Activated naive CD8-positive, alpha-beta T cell treated with anti-CD3 and anti-CD28 coated beads, Interleukin-2, amount 50 U/mL, for 24 hours (primary cell): Measurements from ENCODE around the gene NACC1.
"Not testable (repeated sequence)": the region's sequence is repeated elsewhere in the genome, so short reads cannot be mapped to it uniquely, and the experiment has no call there.

Experiments
- ATAC-seq: fragments of 150-1000 bp; cut with Tn5 transposase; one replicate; pipeline ENCODE4 v1.10.0; 2021
- DNase-seq: peaks from one replicate; pipeline ENCODE4 v3.0.0; 2021
- H3K27ac Mint-ChIP-seq: one replicate; pipeline ENCODE4 v1.8.0; 2021; ENCODE audit warnings: mild to moderate bottlenecking, mixed read lengths
- H3K27me3 Mint-ChIP-seq: one replicate; pipeline ENCODE4 v1.8.0; 2021; ENCODE audit warnings: mixed read lengths
- H3K36me3 Mint-ChIP-seq: one replicate; pipeline ENCODE4 v1.8.0; 2021; ENCODE audit warnings: low read depth, mixed read lengths
- H3K4me1 Mint-ChIP-seq: one replicate; pipeline ENCODE4 v1.8.0; 2021; ENCODE audit warnings: mixed read lengths
- H3K4me3 Mint-ChIP-seq: one replicate; pipeline ENCODE4 v1.8.0; 2021; ENCODE audit warnings: mild to moderate bottlenecking, moderate library complexity, mixed read lengths
- H3K9me3 Mint-ChIP-seq: one replicate; pipeline ENCODE4 v1.8.0; 2021; ENCODE audit warnings: mixed read lengths

NACC1 gene

DNA sequence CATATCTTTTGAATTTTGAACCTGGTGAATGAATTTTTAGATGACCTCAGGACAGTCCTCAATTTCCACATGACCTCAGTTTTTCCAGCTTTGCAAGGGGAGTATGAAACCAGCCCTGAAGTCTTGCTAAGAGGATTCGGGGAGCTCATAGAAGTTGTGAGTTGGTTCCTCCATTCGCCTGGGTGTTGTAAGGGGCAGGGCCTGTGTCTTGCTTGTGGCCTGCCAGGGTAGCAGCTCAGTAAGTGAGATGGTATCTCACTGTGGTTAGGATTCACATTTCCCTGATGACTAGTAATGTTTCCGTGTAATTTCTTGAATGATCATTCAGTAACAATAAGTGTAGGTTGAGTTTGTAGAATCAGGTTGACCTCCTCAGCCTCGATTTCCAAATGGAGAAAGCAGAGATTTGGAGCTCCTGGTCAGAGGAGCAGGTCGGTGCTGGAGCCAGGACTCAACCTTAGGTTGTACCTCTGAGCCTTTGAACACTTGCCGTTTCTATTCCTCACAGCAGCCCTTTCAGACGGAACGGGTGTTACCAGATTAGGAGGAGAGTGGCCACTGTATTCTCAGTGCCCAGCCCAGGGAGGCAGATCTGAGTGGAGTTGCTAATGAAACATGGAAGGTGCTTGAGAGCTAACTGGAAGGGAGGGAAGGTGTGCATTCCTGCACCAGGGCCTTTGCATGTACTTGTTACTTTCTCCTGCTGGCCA lies 14.6 kb downstream of the NACC1 start:
- Mint-ChIP-seq H3K27ac (peak overlapping the region; percentile 100), H3K9me3 (no peaks in the 10 kb centered on the region), H3K36me3 (peaks cover 31% of the 10 kb centered on the region), H3K4me3 (peak overlapping the region; percentile 80), H3K4me1 (peaks cover 58% of the 10 kb centered on the region), H3K27me3 (no peaks in the 10 kb centered on the region)
- DNase-seq (peak; percentile 71), ATAC-seq (peak; percentile 99)

DNA sequence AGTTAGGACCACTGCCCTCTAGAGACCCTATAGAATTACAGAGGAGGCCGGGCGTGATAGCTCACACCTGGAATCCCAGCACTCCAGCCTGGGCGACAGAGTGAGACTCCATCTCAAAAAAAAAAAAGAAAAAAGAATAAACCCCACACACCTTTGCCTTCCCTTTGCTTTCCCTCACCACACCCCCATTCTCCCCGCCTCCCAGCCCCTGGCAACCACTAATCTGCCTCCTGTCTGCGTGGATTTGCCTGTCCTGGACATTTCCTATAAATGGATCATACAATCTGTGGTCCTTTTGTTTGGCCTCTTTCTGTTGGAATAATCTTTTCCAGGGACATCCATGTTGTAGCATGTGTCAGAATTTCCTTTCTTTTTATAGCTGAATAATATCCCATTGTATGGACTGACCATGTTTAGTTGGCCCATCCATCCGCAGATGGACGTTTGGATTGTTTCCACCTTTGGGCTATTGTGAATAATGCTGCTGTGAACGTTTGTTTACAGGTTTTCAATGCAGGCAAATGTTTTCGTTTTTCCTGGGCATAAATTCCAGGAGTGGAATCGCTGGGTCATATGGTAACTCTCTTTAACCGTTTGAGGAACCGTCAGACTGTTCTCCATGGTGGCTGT lies 15.3 kb downstream of the NACC1 start:
- ATAC-seq, result no peak
- H3K4me1 Mint-ChIP-seq, result peaks cover 52% of the 10 kb centered on the region
- DNase-seq, result no peak
- H3K9me3 Mint-ChIP-seq, result no peaks in the 10 kb centered on the region
- peak overlapping the region; percentile 100 for H3K27ac Mint-ChIP-seq
- H3K36me3 Mint-ChIP-seq, result peaks cover 34% of the 10 kb centered on the region
- H3K4me3 Mint-ChIP-seq, result peak overlapping the region; percentile 80
- H3K27me3 Mint-ChIP-seq, result no peaks in the 10 kb centered on the region

DNA sequence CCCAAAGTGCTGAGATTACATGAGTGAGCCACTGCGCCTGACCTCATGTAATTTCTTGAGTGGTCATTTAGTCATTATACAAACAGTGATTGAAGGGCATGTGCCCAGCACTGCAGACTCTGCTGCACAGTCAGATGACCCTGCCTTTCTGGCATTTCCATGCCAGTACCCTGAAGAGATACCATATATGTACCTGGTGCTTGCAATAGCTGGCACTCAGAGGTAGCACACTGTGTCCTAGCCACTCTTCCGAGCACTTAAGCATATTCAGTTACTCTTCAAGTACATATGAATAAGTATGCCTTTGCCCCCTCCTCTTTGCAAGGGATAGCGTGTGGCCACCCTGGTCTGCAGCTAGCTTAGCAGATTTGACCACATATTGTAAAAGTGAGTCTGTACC lies 16.6 kb downstream of the NACC1 start:
- Mint-ChIP-seq H3K4me1 (peaks cover 47% of the 10 kb centered on the region), H3K4me3 (no peak overlapping the region), H3K27me3 (no peaks in the 10 kb centered on the region), H3K27ac (no peak overlapping the region), H3K36me3 (peaks cover 39% of the 10 kb centered on the region), H3K9me3 (no peaks in the 10 kb centered on the region)
- ATAC-seq (no peak), DNase-seq (no peak)

DNA sequence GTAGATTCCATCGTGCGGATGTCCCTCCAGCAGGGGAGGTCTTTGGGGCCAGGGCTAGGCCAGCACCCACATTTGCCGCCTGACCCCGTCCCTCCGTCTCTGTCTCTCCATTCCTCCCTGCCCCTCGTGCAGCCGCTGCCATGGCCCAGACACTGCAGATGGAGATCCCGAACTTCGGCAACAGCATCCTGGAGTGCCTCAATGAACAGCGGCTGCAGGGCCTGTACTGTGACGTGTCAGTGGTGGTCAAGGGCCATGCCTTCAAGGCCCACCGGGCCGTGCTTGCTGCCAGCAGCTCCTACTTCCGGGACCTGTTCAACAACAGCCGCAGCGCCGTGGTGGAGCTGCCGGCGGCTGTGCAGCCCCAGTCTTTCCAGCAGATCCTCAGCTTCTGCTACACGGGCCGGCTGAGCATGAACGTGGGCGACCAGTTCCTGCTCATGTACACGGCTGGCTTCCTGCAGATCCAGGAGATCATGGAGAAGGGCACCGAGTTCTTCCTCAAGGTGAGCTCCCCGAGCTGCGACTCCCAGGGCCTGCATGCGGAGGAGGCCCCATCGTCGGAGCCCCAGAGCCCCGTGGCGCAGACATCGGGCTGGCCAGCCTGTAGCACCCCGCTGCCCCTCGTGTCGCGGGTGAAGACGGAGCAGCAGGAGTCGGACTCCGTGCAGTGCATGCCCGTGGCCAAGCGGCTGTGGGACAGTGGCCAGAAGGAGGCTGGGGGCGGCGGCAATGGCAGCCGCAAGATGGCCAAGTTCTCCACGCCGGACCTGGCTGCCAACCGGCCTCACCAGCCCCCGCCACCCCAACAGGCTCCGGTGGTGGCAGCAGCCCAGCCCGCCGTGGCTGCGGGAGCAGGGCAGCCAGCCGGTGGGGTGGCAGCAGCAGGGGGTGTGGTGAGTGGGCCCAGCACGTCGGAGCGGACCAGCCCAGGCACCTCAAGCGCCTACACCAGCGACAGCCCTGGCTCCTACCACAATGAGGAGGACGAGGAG lies 17.3 kb downstream of the NACC1 start:
- Mint-ChIP-seq H3K27me3 (no peaks in the 10 kb centered on the region), H3K27ac (no peak overlapping the region), H3K4me1 (peaks cover 45% of the 10 kb centered on the region), H3K9me3 (no peaks in the 10 kb centered on the region), H3K4me3 (no peak overlapping the region), H3K36me3 (peaks cover 39% of the 10 kb centered on the region)
- ATAC-seq (no peak), DNase-seq (no peak)

DNA sequence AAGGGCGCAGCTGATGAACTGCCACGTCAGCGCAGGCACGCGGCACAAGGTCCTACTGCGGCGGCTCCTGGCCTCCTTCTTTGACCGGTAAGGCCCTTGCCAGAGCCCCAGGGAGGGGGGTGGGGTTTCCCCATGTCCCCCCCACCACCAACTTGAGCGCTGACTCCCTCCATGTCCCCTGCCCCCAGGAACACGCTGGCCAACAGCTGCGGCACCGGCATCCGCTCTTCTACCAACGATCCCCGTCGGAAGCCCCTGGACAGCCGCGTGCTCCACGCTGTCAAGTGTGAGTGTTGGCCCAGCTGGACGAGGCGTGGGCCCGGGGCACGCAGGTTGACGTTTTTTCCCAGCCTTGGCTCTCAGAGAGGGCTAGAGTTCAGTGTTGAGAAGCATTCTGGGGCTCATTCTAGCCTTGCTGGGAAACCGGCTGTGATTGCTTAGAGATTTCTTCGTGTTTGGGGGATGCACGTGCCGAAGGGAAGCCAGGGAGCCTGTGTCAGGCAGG lies 19.3 kb downstream of the NACC1 start:
- peaks cover 28% of the 10 kb centered on the region for H3K4me1 Mint-ChIP-seq
- peaks cover 41% of the 10 kb centered on the region for H3K36me3 Mint-ChIP-seq
- no peaks in the 10 kb centered on the region for H3K9me3 Mint-ChIP-seq
- ATAC-seq (no peak), DNase-seq (no peak)
- no peaks in the 10 kb centered on the region for H3K27me3 Mint-ChIP-seq
- no peak overlapping the region for H3K4me3 Mint-ChIP-seq
- no peak overlapping the region for H3K27ac Mint-ChIP-seq

DNA sequence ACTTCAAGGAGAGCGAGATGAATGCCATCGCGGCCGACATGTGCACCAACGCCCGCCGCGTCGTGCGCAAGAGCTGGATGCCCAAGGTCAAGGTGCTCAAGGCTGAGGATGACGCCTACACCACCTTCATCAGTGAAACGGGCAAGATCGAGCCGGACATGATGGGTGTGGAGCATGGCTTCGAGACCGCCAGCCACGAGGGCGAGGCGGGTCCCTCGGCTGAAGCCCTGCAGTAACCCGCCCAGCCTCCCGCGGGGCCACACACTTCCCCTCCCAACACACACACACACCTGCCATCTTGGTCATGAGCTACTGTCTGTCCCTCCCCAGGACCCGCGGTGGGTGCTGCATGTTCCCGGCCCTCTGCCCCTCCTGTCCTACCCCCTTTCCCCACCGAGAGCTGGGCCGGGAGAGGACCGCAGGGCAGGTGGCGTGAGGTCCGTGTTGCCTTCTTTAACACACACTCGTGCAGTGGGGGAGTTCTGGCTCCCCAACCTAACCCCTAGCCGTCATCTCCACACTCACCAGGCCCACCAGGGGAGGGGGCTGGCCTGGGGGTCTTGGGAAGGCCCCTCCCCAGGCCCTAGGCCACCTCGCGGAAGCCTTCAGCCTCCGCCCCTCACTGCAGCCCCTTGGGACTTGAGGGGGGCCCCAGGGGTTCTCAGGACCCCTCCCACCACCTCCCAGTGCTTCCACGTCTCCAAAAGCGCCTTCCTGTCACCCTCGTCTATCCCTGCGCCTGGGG lies 20.3 kb downstream of the NACC1 start:
- Mint-ChIP-seq H3K9me3 (no peaks in the 10 kb centered on the region), H3K36me3 (peaks cover 34% of the 10 kb centered on the region), H3K4me3 (no peak overlapping the region), H3K27me3 (no peaks in the 10 kb centered on the region), H3K27ac (no peak overlapping the region), H3K4me1 (peaks cover 18% of the 10 kb centered on the region)
- ATAC-seq, result no peak
- no peak for DNase-seq

DNA sequence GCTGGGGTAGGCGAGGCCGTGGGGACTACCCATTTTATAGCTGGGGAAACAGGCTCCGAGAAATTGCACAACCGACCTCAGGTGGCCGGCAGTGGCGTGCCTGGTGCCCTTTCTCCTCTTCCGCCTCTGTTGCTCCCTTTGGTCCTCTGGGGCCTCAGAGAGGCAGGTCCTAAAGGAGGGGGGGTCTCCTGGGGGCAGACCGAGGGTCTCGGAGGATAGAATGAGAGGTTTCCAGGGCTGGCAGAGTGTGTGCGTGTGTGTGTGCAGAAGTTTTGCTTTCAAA lies 20.8 kb downstream of the NACC1 start:
- ATAC-seq (no peak), DNase-seq (no peak)
- no peak overlapping the region for H3K27ac Mint-ChIP-seq
- H3K9me3 Mint-ChIP-seq, result no peaks in the 10 kb centered on the region
- H3K4me3 Mint-ChIP-seq, result no peak overlapping the region
- no peaks in the 10 kb centered on the region for H3K27me3 Mint-ChIP-seq
- peaks cover 29% of the 10 kb centered on the region for H3K36me3 Mint-ChIP-seq
- H3K4me1 Mint-ChIP-seq, result peaks cover 12% of the 10 kb centered on the region

DNA sequence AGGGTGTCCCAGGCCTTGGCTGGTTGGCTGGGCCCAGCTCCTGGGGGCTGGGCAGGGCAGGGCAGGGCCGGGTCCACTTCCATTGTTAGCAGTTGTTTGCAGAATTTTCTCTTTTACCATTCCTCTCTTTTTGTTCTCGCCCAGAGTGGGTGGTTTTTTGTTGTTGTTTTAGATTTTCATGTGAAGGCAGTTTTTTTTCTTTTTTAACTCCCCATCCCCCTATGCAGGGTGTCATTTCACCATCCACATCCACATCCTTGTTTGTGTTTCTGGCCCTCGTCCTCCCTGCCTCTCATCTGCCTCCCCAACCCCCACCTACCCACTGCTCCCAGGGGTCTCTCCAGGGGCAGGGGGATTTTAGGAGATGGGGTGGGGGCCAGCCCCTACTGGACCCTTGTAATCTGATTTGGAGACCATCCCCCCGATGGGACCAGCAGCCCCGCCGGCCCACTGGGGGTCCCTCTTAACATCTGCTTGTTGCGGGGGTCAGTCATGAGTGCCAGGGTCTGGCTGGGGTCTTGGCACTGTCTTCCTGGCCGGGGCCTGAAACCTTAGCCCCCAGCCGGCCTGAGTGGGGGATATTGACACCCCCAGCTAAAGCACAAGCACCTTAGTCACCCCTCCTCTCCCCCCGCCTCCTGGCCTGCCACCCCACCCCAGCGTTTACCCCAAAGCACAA lies 21.7 kb downstream of the NACC1 start:
- H3K9me3 Mint-ChIP-seq, result no peaks in the 10 kb centered on the region
- DNase-seq (no peak), ATAC-seq (no peak)
- H3K27ac Mint-ChIP-seq, result peak overlapping the region; percentile 60
- no peaks in the 10 kb centered on the region for H3K27me3 Mint-ChIP-seq
- no peak overlapping the region for H3K4me3 Mint-ChIP-seq
- H3K4me1 Mint-ChIP-seq, result peaks cover 4% of the 10 kb centered on the region
- H3K36me3 Mint-ChIP-seq, result peaks cover 24% of the 10 kb centered on the region

DNA sequence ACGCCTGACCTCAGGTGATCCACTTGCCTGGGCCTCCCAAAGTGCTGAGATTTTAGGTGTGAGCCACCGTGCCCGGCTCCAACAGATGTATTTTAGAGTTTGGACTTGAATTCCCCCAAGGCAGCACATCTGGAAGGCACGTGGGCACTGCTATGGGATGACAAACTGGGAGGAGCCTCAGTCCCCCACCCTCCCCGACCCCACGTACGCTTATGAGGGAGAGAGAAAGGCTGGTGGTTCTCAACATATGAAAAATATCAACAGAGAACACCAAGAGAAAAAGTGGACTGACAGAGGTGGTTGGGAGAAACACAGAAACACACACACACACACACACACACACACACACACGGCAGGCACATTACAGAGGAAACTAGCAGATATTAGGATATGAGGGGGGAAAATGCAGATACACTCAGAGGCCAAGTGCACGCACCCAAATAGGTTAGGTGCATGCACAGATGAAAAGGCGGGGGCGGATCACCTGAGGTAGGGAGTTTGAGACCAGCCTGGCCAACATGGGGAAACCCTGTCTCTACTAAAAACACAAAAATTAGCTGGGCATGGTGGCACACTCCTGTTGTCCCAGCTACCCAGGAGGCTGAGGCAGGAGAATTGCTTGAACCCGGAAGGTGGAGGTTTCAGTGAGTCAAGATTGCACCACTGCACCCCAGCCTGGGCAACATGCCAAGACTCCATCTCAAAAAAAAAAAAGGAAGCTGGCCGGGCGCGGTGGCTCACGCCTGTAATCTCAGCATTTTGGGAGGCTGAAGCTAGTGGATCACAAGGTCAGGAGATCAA lies 28.9 kb downstream of the NACC1 start:
- Mint-ChIP-seq H3K27me3 (no peaks in the 10 kb centered on the region), H3K4me1 (peaks cover 19% of the 10 kb centered on the region), H3K27ac (no peak overlapping the region), H3K9me3 (no peaks in the 10 kb centered on the region), H3K36me3 (peaks cover 6% of the 10 kb centered on the region), H3K4me3 (no peak overlapping the region)
- ATAC-seq, result no peak
- DNase-seq, result no peak

DNA sequence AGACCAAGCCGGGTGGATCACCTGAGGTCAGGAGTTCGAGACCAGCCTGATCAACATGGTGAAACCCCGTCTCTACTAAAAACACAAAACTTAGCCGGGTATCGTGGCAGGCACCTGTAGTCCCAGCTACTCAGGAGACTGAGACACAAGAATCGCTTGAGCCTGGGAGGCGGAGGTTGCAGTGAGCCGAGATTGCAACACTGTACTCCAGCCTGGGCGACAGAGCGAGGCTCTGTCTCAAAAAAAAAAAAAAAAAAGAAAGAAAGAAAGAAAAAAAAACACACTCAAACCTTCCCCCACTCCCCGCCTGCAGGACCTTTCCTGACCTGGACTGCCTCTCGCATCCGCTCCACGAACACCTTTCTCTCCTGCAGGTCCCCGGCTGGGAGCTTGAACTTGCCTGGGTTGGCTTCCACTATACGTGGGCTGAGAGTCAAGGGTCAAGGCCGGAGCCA lies 31.1 kb downstream of the NACC1 start:
- H3K4me1 Mint-ChIP-seq, result peaks cover 25% of the 10 kb centered on the region

DNA sequence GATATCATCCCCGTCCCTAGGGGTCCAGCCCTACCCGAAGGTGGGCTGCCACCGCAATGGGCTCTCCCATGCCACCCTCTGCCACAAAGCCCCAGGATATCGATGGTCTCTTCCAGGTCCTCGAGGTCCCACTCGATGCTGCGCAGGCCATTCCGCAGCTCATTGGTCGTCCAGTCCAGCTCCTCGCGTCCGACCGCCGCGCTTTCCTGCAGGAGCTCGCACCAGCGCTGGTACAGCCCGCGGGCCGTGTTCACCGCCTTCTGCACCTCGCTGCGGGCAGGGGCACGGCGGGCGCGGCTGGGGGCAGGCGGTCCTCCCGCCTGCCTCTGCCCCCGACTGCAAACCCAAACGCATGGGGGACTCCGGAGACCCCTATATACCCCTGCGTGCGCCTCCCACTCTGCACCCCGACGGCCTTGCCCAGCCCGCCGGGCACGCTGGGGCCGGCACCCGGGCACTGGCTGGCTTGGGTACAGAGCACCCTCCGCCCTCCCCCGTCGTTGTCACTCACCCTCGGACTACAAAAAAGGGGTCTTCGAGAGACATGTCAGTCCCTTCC lies 31.6 kb downstream of the NACC1 start:
- peaks cover 30% of the 10 kb centered on the region for H3K4me1 Mint-ChIP-seq
- H3K9me3 Mint-ChIP-seq, result no peaks in the 10 kb centered on the region
- DNase-seq, result peak; percentile 50
- H3K4me3 Mint-ChIP-seq, result peak overlapping the region; percentile 94
- H3K36me3 Mint-ChIP-seq, result peaks cover 22% of the 10 kb centered on the region
- H3K27ac Mint-ChIP-seq, result peak overlapping the region; percentile 91
- peak; percentile 1 for ATAC-seq
- peaks cover 3% of the 10 kb centered on the region for H3K27me3 Mint-ChIP-seq

More for the DNA sequence above, 31.1 kb downstream of the NACC1 start:
- not testable (repeated sequence) for H3K9me3 Mint-ChIP-seq, ATAC-seq, H3K27me3 Mint-ChIP-seq, DNase-seq
- Mint-ChIP-seq H3K4me3 (peak overlapping the region; percentile 94), H3K36me3 (peaks cover 17% of the 10 kb centered on the region), H3K27ac (peak overlapping the region; percentile 75)

DNA sequence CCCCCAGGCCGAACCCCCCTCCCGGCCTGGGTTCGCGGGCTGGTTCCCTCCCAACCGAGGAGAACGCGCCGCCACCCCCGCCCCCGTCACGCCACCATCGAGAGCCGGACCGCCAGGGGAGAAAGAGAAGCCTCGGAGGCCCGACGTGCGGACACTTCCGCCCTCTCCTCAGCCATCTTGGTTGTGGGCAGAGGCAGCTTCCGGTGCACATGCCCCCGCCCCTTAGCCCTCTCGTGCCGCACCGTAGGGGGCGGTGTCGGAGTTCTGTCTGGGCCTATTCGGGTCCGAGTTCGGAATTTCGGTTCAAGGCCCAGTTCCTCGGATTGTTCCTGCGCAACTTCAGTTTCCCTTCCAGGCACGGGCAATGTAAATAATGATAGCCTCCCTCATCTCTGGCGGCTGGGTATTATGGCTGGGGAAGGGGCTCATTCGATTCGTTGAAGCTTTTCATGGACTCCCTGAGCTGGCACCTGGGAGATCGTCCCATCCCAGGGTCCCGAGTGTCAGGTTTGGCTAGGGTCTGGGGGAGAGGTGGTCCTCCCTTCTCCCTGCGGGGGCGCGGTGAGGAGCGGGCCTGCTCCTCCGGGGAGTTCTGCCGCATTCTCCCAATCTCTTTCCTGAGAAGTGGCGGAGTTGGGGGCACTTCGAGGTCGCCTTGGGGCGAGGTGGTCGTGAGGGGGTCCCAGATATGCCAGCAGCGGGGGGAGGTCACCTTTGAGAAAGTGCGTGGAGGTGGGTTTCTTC lies 32.3 kb downstream of the NACC1 start, which contains the start of the genes IER2 and STX10:
TSS of gene IER2 (plus strand) at position 225 of the 744 bp plus-strand sequence. CDS start 2,776 bp downstream, outside the sequence.
TSS of gene STX10 (minus strand) at position 189 of the 744 bp plus-strand sequence. CDS start 202 bp downstream, outside the sequence.
- H3K27ac Mint-ChIP-seq, result peak within 1 kb of the TSS; percentile 91
- DNase-seq (peak; percentile 94), ATAC-seq (peak; percentile 39)
- H3K9me3 Mint-ChIP-seq, result no peaks in the 10 kb centered on the region
- H3K4me3 Mint-ChIP-seq, result peak within 1 kb of the TSS; percentile 94
- H3K27me3 Mint-ChIP-seq, result peaks cover 3% of the 10 kb centered on the region
- peaks cover 36% of the 10 kb centered on the region for H3K4me1 Mint-ChIP-seq
- H3K36me3 Mint-ChIP-seq, result peaks cover 27% of the 10 kb centered on the region
